GM18868 (cell line): Measurements from ENCODE around the gene ANAPC2.

Experiments
- ATAC-seq: cut with Tn5 transposase; IDR thresholded peaks from one replicate; pipeline ENCODE4 v1.9.1; 2021; ENCODE audit warnings: mild to moderate bottlenecking, moderate library complexity; ENCODE audit not compliant: unreplicated experiment

Gene ANAPC2

GRCh38 chr9:137130176-137130755, 58.1 kb downstream of the ANAPC2 start:
- no peak for ATAC-seq

GRCh38 chr9:137129456-137130175, 58.7 kb downstream of the ANAPC2 start:
- ATAC-seq: peak; percentile 90

GRCh38 chr9:137128862-137129455, 59.4 kb downstream of the ANAPC2 start:
- ATAC-seq: no peak

- ATAC-seq: no peak
Measured at GRCh38 chr9:137128158-137128861, 60.0 kb downstream of the ANAPC2 start.

DNA sequence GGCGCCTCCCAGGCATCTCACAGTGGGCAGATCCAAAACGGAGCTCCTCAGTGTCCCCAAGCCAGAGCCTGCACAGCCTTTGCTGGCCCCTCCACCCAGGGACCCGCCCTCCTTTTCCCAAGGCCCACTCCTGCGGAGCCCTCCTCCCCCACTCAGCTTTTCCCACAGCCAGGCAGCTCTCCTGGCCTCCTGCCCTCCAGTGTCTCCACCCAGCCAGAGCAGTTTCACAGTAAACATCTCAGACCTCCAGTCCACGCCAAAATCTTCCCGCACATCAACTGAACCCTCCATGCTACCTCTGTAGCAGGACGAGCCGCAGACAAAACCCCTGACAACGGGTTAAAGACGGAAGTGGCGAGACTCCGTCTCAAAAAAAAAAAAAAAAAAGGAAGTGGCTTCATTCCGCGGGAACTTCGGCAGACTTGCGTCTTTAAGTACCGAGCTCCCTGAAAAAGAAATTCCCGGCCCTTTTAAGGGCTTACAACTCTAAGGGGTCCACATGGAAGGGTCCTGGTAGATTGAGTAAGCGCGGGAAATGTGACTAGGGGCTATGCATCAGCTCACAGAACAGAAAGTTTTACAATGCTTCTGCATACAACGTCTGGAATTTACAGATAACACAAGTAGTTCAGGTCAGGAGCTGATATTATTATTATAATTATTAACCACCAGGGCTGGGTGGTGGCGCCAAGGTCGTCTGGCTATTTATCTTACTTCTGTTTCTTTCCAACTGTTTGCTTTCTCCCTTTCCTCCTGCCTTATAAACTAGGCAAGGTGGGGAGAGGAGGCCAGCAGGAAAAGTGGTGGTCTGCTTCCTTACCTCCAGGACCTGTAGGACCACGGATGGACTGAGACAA, 60.8 kb downstream of the ANAPC2 start:
- ATAC-seq: no peak

GRCh38 chr9:137126786-137127185, 61.6 kb downstream of the ANAPC2 start:
- no peak for ATAC-seq
